Right forelimb (tissue), 1 donor: ENCODE measurements around the gene ZNF846.
"Not testable (repeated sequence)": the region's sequence is repeated elsewhere in the genome, so short reads cannot be mapped to it uniquely, and the experiment has no call there.

Source experiments
- DNase-seq: peaks from one replicate; pipeline ENCODE4 v3.0.0-alpha.2; 2018

Gene ZNF846

DNA sequence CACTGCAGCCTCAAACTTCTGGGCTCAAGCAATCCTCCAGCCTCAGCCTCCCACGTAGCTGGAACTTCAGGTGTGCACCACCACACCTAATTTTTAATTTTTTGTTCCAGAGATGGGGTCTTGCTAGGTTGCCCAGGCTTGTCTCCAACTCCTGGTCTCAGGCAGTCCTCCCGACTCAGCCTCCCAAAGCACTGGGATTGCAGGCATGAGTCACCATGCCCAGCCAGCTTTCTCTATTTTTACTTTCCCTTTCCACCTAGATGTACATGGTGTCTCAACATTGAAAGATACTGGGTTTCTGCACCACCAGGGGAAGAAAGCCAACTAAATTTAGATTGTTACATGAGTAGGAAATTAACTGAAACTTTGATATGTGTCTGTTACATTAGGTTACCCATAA, 13.8 kb upstream of the ZNF846 start:
- DNase-seq, result no peak

DNA sequence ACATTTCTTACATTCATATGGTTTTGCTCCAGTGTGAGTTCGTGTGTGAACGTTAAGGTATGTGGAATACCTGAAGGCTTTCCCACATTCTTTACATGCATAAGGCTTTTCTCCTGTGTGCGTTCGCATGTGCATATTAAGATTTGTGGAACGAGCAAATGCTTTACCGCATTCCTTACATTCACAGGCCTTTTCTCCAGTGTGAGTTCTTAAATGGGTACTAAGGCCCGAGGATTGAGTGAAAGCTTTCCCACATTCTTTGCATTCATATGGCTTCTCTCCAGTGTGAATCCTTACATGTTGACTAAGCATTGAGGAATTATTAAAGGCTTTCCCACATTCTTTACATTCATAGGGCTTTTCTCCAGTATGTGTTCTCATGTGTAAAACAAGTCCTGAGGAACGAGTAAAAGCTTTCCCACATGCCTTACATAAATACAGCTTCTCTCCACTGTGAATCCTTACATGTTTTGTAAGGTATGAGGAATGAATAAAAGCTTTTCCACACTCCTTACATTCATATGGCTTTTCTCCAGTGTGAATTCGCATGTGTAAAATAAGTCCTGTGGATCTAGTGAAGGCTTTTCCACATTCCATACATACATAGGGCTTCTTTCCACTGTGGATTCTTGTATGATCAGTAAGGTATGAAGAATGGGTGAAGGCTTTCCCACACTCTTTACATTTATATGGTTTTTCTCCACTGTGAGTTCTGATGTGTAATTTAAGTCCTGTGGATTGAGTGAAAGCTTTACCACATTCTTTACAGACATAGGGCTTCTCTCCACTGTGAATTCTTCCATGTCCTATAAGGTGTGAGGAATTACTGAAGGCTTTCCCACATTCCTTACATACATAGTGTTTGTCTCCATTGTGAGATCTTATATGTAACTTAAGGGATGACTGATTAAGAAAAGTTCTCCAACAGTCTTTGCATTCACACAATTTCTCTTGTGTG, 10.7 kb downstream of the ZNF846 start:
- no peak for DNase-seq

DNA sequence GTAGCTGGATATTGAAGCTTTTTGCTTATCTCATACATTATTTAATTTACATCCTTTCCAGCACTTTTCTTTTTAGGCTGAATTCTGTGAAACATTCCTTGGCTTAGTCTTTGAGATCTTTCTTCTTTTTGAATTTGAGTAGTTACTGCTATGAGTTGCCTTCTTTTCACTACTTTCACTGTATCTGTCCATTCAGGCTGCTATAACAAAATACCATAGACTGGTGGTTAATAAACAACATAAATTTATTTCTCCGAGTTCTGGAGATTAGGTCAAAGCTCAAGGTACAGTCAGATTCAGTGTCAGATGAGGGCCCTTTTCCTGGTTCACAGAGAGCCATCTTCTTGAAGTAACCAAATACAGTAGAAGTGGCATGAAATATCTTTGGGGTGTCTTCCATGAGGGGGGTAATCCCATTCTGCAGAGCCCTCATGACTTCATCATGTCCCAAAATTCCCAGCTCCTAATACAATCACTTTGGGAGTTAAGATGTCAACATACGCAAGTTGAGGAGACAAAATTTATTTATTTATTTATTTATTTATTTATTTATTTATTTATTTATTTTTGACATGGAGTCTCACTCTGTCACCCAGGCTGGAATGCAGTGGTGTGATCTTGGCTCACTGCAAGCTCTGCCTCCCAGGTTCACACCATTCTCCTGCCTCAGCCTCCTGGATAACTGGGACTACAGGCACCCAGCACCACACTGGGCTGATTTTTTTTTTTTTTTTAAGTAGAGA, 15.7 kb downstream of the ZNF846 start:
- DNase-seq, result no peak

DNA sequence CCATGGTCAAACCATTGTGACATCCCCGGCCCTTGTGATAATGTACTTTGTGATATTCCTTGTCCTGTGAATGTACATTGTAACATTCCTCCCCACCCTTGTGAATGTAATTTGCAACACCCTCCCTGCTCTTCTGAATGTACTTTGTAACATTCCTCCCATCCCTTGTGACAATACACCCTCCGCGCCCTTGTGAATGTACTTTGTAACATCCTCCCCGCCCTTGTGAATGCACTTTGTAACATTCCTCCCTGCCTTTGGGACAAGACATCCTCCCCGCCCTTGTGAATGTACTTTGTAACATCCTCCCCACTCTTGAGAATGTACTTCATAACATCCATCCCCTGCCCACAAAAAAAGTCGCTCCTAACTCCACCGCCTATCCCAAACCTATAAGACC, 17.1 kb downstream of the ZNF846 start:
- no peak for DNase-seq

DNA sequence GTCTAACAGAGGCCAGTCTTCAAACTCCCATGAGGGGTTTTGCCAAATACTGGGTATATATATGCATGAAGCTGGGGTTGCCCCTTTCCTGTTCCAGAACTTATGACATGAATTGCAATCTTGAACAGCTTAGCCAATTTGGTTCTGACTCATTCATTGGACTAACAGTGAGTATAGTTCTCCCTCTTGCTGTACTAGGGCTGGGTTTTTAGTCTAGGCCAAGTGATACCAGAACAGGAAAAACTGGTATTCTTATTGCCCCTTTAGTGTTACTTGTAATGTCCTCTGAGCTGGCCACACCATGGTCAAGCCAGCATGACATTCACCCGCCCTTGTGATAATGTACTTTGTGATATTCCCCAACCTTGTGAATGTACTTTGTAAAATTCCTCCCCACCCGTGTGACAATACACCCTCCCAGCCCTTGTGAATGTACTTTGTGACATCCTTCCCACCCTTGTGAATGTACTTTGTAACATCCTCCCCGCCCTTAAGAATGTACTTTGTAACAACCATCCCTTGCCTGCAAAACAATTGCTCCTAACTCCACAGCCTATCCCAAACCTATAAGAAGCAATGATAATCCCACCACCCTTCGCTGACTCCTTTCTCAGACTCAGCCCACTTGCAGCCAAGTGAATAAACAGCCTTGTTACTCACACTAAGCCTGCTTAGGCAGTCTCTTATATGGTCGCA, 26.9 kb downstream of the ZNF846 start:
- no peak for DNase-seq

DNA sequence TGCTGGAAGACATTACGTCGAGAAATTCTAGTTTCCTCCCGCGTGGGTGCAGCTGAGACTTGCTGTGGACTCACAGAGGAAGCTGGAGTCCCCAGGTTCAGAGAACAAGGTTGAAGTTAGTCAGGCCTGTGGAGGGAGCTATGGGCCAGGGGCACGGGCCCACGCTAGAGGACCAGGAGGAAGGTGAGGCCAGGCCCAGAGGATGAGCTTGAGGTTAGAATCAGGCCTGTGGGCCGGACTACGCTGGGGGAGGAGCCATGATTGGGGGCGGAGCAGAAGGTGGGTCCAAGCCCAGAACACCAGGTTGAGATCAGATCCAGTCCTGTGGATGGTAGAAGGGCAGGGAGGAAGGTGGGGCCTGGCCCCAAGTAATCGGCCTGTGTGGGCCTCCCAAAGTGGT, 32.6 kb downstream of the ZNF846 start:
- DNase-seq, result no peak

DNA sequence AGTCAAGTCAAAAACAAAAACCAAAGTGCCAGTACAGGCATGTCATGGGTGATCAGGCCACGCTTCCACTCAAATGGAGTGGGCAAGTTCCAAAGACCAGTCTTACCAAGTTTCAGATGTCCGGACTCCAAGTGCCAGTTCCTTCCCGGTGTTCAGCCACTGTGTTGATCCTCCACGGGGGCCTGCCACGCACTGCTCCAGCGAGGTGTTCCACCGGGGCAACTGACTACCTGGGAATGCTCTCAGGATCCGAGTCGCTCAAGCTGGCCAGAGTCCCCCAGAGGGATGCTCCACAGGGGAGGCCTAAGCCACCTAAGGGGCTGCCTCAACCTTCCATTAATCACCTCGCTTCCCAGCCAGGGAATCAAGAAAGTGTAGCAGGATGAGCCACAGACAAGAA, 38.5 kb downstream of the ZNF846 start:
- DNase-seq, result not testable (repeated sequence)

DNA sequence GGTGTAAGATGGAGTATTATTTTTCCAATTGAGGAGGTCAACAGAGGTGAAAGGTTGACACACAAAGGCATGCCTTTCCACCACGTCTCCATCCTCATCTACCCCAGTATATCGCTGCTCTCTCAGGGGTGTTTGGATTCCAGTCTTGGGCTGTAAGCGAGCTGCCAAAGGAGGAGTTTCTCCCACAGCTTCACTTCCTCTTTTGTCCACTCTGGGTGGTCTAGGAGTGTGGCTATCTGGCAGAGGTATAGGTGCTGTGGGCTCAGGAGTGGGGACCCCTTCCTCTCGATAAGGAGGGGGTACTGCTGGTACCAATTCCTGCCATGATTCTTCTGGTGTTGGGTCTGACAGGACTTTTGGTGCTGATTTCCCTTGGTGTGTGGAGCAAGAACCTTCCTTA, 39.4 kb downstream of the ZNF846 start:
- DNase-seq, result no peak

DNA sequence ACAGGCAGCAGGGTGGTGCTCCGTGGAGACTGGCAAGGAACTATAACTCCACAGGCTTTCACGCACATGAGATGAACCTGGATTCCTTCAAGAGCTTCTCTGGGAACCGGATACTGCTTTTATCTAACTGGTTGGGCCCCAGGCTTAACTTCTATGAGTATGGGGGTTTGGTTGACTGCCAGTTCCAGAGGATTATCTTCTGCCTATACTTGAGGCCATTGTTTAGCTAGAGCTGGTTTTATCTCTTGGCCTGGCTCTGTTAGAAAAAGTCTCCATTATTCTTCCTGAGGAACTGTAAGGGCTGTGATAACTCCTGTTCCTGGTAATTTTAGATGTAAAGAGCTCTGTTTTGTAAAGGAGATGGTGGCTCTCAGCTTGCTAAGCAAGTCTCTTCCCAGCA, 40.9 kb downstream of the ZNF846 start:
- no peak for DNase-seq

DNA sequence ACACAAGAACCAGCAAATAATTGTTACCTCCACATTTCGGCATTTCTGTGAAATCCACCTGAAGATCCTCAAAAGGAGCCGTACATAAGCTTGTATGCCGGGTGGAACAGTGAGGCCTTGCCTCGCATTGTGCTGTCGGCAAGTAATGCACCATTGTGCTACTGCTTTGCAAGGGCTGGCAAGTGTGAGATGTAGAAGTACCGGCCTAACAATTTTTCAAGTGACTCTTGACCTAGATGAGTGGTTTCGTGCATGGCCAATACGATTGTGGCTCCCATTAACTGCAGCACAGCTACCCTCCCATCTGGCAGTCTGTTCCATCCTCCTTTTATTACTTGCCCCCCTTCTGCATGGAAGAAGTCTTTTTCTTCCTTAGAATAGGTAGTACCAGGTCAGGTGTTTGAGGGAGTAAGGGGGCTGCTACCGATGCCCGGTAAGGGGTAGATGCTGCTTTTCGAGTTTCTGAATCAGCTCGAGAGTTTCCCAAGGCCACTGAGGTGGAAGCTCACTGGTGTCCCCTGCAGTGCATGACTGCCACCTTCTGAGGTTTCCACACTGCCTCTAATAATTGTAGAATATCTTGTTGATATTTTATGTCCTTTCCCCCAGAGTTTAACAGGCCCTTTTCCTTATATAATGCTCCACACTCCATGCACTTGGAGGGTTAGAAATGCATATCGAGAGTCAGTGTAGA, 42.9 kb downstream of the ZNF846 start:
- not testable (repeated sequence) for DNase-seq

DNA sequence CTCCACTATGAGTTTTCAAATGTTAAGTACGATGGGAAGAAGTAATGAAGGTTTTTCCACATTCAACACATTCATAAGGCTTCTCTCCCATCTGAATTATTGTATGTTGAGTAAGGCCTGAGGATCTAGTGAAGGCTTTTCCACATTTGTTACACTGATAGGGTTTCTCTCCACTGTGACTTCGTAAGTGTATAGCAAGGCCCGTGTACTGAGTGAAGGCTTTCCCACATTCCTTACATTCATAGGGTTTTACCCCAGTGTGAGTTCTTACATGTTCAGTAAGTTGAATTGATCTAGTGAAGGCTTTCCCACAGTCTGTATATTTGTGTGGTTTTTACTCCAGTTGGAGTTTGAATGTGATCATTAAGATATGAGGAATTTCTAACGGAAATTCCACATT, 44.4 kb downstream of the ZNF846 start:
- no peak for DNase-seq

DNA sequence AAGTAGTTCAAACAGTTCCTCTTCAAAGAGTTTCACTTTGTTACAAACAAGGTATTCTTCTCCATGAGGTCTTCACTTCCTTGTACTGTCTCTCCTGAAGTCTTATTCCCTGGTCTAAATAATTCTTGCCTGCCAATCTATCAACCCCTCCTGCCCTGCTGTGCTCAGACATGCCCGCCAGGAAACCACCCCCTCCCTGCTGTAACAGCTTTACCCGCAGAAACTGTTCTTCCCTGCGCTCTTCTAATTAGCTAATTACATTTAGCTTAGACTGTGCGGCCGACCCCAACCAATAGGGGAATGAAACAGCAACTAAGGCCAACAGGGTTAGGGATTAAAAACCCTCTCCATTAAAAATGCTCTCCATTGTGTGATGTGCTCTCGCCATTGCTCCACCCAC, 46.7 kb downstream of the ZNF846 start:
- no peak for DNase-seq

DNA sequence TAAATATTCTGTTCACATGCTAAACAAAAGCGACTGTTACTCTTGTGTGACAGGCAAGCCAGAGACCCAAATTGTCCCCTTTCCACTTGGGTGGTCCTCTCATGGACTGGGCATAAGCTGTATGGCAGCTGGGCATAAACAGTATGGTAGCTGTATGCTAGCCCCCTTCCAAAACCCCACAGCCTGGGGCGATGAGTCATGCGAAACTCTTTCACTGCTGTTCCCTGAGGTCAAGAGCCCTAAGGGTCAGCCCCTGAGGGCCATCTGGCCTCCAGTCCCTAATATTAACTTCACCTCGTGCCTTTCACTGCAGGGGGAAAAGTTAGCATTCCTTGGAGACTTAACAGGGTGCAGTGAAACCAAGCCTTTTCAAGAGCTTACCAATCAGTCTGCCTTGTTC, 48.0 kb downstream of the ZNF846 start:
- no peak for DNase-seq

DNA sequence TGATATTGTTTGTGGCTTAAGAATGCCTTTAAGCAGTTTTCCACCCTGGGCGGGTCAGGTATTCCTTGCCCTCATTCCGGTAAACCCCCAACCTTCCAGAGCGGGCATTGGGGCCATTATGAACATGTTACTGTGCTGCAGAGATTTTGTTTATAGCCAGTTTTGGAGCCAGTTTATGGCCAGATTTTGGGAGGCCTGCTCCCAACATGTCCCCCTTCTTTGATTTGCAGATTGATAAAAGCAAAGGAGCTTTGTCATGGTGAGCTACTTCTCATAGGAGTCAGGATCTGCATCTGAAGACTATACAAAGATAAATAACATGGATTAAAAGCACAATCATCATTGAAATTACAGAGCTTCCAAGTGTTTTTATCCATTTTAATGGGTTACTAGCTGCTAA, 56.7 kb downstream of the ZNF846 start:
- DNase-seq, result no peak

DNA sequence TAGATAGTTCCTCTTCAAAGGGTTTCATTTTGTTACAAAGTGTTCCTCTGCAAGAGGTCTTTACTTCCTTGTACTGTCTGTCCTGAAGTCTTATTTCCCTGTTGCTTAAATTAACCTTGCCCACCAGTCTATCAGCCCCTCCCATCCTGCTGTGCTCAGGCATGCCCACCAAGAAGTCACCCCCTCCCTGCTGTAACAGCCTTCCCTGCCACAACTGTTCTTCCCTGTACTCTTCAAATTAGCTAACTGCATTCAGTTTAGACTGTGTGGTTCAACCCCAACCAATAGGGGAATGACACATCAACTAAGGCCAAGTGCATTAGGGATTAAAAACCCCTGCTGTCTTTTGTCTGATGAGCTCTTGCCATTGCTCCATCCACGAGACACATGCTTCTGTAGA, 59.2 kb downstream of the ZNF846 start:
- no peak for DNase-seq

DNA sequence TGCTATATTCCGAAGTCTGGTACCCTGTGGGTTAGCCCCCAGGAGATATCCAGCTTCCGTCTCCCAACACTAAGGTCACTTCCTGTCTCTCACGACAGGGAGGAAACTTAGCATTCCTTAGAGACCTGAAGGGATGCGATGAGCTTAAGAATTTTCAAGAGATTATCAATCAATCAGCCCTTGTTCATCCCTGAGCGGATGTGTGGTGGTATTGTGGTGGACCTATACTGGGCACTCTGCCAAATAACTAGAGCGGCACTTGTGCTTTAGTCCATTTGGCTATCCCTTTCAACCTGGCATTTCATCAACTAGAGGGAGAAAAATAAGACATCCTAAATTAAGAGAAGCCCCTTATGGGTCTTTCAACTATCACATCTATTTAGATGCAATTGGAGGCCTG, 62.7 kb downstream of the ZNF846 start:
- no peak for DNase-seq

DNA sequence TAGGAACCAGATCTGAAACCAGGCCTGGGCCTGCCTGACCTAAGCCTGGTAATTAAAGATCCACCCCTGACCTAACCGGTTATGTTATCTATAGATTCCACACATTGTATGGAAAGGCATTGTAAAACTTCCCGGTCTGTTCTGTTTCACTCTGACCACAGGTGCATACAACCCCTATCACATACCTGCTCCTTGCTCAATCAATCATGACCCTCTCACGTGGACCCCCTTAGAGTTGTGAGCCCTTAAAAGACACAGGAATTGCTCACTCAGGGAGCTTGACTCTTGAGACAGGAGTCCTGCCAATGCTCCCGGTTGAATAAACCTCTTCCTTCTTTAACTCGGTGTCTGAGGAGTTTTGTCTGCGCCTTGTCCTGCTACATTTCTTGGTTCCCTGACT, 66.4 kb downstream of the ZNF846 start:
- no peak for DNase-seq
